NCI-H2196 (cell line): ENCODE measurements around the gene TTLL3.
"Not testable (repeated sequence)": the region's sequence is repeated elsewhere in the genome, so short reads cannot be mapped to it uniquely, and the experiment has no call there.

Experiments used
- DNase-seq: peaks from one replicate; lab custom pipeline; 2025; ENCODE audit not compliant: unreplicated experiment; lab: John Stamatoyannopoulos, UW

The TTLL3 gene

DNA sequence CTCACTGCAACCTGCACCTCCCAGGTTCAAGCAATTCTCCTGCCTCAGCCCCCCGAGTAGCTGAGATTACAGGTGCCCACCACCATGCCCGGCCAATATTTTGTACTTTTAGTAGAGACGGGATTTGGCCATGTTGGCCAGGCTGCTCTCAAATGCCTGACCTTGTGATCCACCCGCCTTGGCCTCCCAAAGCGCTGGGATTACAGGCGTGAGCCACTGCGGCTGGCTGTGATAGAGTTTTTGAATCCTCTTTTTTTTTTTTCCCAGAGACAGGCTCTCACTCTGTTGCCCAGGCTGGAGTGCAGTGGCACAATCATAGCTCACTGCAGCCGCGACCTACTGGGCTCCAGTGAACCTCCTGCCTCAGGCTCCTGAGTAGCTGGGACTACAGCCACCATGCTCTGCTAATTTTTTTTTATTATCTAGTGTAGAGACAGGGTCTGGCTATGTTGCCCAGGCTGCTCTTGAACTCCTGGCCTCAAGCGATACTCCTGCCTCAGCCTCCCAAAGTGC, 55.1 kb downstream of the TTLL3 start:
- DNase-seq = not testable (repeated sequence)

DNA sequence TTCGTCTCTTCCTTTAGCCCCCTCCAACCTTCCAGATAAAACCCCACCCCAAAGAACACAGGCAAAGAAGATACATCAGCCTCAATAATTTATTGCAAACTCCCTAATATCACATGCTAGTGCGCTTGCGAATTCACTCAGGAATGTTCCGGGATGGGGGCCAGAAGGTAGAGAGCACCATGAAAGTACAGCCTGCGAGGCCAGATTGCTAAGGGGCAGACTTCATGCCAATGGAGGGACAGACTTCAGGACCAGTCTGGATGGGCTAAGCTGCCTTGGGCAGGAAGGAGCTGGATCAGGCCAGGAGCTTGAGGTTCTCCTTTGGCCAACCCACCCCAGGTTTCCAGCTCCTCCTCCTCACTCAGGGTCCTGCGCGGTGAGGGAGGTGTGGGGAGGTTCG, 56.6 kb downstream of the TTLL3 start:
- DNase-seq = no peak

DNA sequence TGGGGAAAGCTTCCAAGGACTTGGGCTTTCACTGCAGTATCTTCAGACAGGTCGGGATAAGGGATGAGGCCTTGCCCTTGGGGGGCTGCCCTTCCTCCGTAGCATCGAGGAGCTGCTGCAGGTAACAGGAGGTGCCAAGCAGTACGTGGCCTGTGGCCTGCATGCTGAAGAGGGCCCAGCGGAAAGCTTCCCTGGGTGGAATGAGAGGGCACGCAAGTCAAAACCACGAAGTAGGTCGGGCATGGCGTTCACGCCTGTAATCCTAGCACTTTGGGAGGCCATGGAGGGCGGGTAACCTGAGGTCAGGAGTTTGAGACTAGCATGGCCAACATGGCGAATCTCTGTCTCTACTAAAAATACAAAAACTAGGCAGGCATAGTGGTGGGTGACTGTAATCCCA, 57.0 kb downstream of the TTLL3 start:
- DNase-seq = no peak

DNA sequence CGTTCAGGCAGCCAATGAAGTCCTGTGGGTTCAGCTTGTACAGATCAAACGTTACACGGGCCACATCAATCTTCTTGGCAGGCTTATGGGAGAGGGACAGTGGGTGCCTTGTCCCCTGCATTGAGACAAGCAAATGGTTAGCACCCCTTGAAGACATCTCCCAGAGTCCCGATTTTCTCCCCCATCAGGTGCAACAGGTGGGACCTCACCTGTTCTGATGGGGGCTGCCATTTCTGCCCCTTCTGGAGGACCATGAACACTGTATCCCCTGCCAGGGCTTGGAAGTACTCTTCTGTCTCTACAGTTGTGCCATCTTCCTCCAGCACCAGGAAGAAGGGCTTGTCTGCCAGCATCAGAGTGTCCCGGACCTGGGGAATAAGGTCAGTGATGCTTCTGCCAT, 59.9 kb downstream of the TTLL3 start:
- no peak for DNase-seq

DNA sequence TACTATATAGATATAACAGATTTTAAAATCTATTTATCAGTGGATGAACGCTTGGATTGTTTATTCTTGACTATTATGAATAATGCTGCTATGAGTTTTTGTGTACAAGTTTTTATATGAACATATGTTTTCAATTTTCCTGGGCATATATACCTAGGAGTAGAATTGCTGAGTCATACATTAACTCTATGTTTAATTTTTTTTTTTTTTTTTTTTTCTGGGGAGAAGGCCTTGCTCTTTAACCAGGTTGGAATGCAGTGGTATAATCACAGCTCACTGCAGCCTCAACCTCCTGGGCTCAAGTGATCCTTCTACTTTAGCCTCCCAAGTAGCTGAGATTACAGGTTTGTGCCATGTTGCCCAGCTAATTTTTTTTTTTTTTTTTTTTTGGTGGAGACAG, 60.9 kb downstream of the TTLL3 start:
- DNase-seq = no peak

DNA sequence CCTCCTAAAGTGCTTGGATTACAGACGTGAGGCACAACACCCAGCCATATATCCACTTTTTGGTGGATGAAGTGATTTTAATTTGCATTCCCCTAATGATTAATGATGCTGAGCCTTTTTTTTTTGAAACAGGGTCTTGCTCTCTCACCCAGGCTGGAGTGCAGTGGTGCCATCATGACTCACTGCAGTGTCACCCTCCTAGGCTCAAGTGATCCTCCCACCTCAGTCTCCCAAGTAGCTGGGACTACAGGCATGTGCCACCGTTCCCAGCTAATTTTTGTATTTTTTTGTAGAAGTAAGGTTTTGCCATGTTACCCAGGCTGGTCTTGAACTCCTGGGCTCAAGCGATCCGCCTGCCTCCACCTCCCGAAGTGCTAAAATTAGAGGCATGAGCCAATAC, 62.0 kb downstream of the TTLL3 start:
- not testable (repeated sequence) for DNase-seq

DNA sequence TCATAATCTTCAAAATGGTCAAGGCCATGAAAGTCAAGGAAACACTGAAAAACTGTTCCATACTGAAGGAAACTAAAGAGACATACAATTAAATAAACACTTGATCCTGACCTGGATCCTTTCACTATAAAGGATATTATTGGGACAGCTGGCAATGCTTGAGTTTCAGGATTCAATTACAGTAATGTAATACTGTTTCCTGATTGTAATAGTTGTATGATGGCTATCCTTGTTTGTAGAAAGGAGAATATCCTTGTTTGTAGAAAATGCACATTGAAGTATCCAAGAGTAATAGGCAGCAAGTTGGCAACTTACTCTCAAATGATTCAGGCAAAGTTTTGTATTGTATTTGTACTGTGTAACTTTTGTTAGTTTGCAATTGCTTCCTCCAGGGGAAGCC, 65.4 kb downstream of the TTLL3 start:
- peak; percentile 17 for DNase-seq

DNA sequence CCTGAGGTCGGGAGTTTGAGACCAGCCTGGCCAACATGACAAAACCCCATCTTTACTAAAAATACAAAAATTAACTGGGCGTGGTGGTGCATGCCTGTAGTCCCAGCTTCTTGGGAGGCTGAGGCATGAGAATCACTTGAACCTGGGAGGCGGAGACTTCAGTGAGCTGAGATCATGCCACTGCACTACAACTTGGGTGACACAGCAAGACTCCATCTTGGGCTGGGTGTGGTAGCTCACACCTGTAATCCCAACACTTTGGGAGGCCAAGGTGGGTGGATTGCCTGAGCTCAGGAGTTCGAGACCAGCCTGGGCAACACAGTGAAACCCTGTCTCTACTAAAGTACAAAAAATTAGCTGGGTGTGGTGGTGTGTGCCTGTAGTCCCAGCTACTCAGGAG, 66.2 kb downstream of the TTLL3 start:
- not testable (repeated sequence) for DNase-seq

DNA sequence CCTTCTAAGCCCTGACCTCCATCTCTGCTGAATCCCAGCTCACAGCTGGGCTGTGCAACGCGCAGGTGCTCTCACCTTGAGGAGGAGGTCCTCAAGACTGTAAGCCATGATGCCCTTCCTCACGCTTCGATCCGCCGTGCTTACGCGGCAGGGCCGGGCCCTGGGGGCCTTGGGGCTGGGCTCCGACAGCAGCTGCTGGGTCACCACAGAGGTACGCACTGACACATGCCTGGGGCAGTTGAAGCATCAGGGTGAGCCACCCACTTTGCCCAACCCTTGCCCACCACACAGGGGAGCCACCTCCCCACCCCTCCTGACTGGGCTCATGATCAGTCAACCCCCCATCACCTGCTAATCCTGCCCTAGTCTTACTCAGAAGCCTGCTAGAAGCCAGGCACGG, 66.9 kb downstream of the TTLL3 start:
- no peak for DNase-seq

DNA sequence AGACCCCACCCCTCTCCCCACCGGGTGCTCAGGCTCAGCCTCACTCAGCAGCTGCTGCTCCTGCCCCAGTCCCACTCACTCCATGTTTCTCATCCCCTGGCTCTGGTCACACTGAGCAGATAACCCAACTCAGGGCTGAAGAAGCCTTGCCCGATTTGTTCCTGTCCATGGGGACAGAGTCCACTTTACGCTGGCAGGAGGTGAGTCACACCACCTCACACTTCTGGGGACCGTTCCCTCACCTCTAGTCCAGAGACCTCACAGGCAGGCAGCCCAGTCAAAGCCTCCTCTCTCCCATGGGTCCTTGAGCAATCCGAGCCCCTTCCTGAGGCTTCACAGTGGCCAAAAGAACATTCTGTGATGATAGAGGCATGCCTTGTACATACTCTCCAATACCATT, 68.6 kb downstream of the TTLL3 start:
- DNase-seq = no peak

DNA sequence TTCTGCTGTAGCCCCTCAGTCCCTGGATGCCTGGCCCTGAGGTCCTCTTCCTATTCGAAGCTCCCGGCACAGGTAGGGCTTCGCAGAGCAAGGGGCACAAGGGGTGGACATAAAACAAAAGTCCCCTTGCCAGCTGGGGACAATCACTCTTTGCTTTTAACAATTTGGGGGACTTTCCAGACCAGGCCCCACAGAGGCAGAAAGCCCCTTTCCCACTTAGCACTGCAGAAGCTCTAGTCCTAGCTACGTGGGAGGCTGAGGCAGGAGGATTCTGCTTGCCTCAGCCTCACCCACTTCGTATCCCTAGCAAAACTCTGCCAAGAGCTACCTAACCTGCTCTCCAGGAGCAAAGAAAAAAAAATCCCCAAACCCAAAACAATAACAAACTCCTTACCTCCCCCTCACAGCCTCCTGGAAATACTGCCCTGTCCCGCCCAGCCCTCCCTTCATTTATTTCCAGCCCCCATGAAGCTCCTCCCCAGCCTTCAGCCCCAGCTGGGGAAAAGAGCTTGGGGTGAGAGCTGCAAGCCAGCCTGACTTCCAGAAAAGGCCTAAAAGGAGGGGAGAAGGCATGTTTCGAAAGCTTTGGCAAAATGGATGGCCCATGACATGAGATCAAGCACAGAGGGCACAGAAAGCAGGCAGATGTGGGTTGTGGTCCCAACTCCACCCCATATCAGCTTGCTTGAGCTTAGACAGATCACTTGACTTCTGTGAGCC, 69.9 kb downstream of the TTLL3 start, which contains the start of gene CIDEC:
Gene CIDEC (minus strand): TSS at position 424 of the 720 bp plus-strand sequence. CDS start 1,767 bp downstream, outside the sequence.
- DNase-seq = no peak

DNA sequence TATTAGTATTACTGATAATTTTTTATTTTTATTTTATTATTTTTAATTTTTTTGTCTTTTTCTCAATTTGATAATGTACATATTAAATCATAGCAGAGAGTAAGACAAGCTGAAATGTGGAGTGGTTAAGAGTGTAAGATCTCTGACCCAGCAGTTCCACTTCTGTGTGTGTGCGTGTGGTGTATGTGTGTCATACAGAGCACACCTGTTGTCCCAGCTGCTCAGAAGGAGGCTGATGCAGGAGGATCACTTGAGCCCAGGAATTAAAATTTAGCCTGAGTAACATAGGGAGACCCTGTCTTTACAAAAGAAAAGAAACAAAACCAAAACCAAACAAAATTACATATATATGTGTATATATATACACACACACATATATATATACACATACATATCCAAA, 71.4 kb downstream of the TTLL3 start:
- DNase-seq = no peak

DNA sequence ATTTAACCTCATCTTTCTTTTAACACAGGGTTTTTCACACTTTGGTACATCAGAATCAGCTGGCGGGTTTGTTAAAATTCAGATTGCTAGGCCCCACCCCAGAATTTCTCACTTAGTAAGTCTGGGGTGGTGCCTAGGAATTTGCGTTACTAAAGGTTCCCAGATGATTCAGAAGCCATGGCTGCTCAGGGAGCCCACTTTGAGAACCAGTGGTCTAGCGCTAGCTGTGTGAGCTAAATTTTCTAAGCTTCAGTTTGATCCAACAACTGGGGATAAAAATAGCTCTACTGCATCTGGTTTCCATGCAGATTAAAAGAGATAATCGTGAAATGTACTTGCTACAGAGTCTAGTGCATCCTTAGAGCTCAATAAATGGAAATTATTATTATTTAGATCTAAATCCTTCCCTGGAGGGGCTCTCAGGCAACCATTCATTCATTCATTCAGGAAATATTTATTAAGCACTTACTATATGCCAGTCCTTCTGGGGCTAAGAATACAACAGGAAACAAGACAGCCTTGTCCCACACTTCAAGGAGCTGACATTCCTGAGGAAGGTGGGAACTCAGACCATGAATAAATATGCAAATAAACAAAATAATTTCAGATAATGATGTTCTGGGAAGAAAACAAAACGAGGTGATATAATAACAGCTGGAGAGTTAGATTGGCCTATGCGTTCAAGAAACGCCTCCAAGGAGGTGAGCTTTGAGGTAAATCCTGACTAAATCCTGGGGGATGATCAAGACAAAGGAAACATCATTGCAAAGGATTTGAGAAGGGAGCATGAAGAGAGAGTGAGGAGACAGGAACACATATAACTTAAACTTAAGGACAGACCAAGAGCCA, 73.9 kb downstream of the TTLL3 start:
- no peak for DNase-seq

DNA sequence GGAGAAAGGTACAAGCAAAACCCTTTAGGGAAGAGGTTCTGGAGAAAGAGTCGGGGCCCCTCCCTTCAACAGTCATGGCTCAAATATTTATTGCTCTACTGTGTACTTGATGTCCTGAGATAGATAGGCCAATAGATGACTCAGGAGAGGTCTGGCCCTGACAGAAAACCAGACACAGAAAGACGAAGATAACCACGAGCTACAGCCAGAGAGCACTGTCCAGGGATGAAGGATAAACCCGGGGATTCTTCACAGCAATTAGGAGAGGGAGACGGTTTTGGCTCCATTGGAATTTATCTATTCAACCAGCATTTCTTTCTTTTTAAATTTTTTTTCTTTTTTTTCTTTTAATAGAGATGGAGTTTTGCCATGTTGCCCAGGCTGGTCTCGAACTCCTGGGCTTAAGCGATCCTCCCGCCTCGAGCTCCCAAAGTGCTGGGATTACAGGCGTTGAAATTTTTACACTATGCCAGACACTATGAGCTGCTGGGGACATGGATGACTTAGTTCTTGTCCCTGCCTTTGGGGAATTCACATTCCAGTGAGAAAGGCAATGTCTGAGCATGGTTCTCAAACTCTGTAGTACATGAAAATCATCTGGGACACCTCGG, 74.6 kb downstream of the TTLL3 start:
- DNase-seq = no peak
